ENCODE data around the gene TMX4. TPM values are rescaled to one million over a fixed set of nuclear protein-coding genes. Genes with fewer than 3 reads are reported as not detected.
"Not testable (repeated sequence)": the region's sequence is repeated elsewhere in the genome, so short reads cannot be mapped to it uniquely, and the experiment has no call there.

The TMX4 gene
- total RNA-seq, 1 experiment from 2014 or later = 31.7 TPM

GRCh38 chr20:7959484-7959883 lies 60.1 kb downstream of the TMX4 start:
- intact Hi-C loops (cut with micrococcal nuclease; ENCODE audit: unreplicated experiment) = no loop called here
- BruUV-seq (replicated peaks) = no TSS peak
- Histone ChIP-seq H3K36me3 (ENCODE audit: insufficient read depth, low read length, poor library complexity, severe bottlenecking) (no peaks in the 10 kb centered on the region), H3K27me3 (replicated peaks; ENCODE audit: insufficient read depth, low read depth, low read length, poor library complexity) (no peaks in the 10 kb centered on the region), H3K27ac (ENCODE audit: low read depth, low read length, poor library complexity, severe bottlenecking) (no peak overlapping the region), H3K4me3 (ENCODE audit: low read depth, low read length, poor library complexity, severe bottlenecking) (no peak overlapping the region), H3K4me1 (ENCODE audit: insufficient read depth, low read length, poor library complexity, severe bottlenecking) (no peaks in the 10 kb centered on the region), H3K9me3 (ENCODE audit: low read depth, low read length, poor library complexity, severe bottlenecking) (no peaks in the 10 kb centered on the region)
- no peak for DNase-seq (ENCODE audit: low spot score)
- CTCF ChIA-PET = no interaction called here
- no peak for TF ChIP-seq CTCF (conservative IDR thresholded peaks at IDR 0.05; ENCODE audit: low read depth, low read length)
- TF ChIP-seq EZH2 (IDR thresholded peaks at IDR 0.05; ENCODE audit: borderline replicate concordance, low read depth, low read length, poor library complexity, severe bottlenecking) = no peak
- POLR2A ChIA-PET (ENCODE audit: low non-redundant PET) = no interaction called here

- DNase-seq (ENCODE audit: low spot score); H3K27me3 ChIP-seq (replicated peaks; ENCODE audit: insufficient read depth, low read depth, low read length, poor library complexity); H3K27ac ChIP-seq (ENCODE audit: low read depth, low read length, poor library complexity, severe bottlenecking); BruUV-seq (replicated peaks); intact Hi-C loops (cut with micrococcal nuclease; ENCODE audit: unreplicated experiment); H3K9me3 ChIP-seq (ENCODE audit: low read depth, low read length, poor library complexity, severe bottlenecking); POLR2A ChIA-PET (ENCODE audit: low non-redundant PET); H3K4me1 ChIP-seq (ENCODE audit: insufficient read depth, low read length, poor library complexity, severe bottlenecking); H3K36me3 ChIP-seq (ENCODE audit: insufficient read depth, low read length, poor library complexity, severe bottlenecking); H3K4me3 ChIP-seq (ENCODE audit: low read depth, low read length, poor library complexity, severe bottlenecking); CTCF ChIA-PET: not testable (repeated sequence)
Measured at GRCh38 chr20:7956561-7956960, 63.0 kb downstream of the TMX4 start.

- no peak overlapping the region for H3K4me3 ChIP-seq (ENCODE audit: low read depth, low read length, poor library complexity, severe bottlenecking)
- H3K4me1 ChIP-seq (ENCODE audit: insufficient read depth, low read length, poor library complexity, severe bottlenecking) = no peaks in the 10 kb centered on the region
- no peak for TF ChIP-seq CTCF (conservative IDR thresholded peaks at IDR 0.05; ENCODE audit: low read depth, low read length)
- TF ChIP-seq EZH2 (IDR thresholded peaks at IDR 0.05; ENCODE audit: borderline replicate concordance, low read depth, low read length, poor library complexity, severe bottlenecking) = no peak
- CTCF ChIA-PET = no interaction called here
- intact Hi-C loops (cut with micrococcal nuclease; ENCODE audit: unreplicated experiment) = no loop called here
- H3K36me3 ChIP-seq (ENCODE audit: insufficient read depth, low read length, poor library complexity, severe bottlenecking) = no peaks in the 10 kb centered on the region
- H3K27ac ChIP-seq (ENCODE audit: low read depth, low read length, poor library complexity, severe bottlenecking) = no peak overlapping the region
- no peaks in the 10 kb centered on the region for H3K9me3 ChIP-seq (ENCODE audit: low read depth, low read length, poor library complexity, severe bottlenecking)
- no TSS peak for BruUV-seq (replicated peaks)
- peaks cover 15% of the 10 kb centered on the region for H3K27me3 ChIP-seq (replicated peaks; ENCODE audit: insufficient read depth, low read depth, low read length, poor library complexity)
- DNase-seq (ENCODE audit: low spot score) = no peak
- POLR2A ChIA-PET (ENCODE audit: low non-redundant PET) = no interaction called here
Measured at GRCh38 chr20:7950387-7950786, 69.2 kb downstream of the TMX4 start.

GRCh38 chr20:7943891-7944290 lies 75.7 kb downstream of the TMX4 start:
- no peak for TF ChIP-seq EZH2 (IDR thresholded peaks at IDR 0.05; ENCODE audit: borderline replicate concordance, low read depth, low read length, poor library complexity, severe bottlenecking)
- TF ChIP-seq CTCF (conservative IDR thresholded peaks at IDR 0.05; ENCODE audit: low read depth, low read length) = no peak
- no peak for DNase-seq (ENCODE audit: low spot score)
- no peak overlapping the region for H3K27ac ChIP-seq (ENCODE audit: low read depth, low read length, poor library complexity, severe bottlenecking)
- no peak overlapping the region for H3K4me3 ChIP-seq (ENCODE audit: low read depth, low read length, poor library complexity, severe bottlenecking)
- CTCF ChIA-PET = no interaction called here
- H3K9me3 ChIP-seq (ENCODE audit: low read depth, low read length, poor library complexity, severe bottlenecking) = no peaks in the 10 kb centered on the region
- POLR2A ChIA-PET (ENCODE audit: low non-redundant PET) = no interaction called here
- no peaks in the 10 kb centered on the region for H3K36me3 ChIP-seq (ENCODE audit: insufficient read depth, low read length, poor library complexity, severe bottlenecking)
- peaks cover 20% of the 10 kb centered on the region for H3K27me3 ChIP-seq (replicated peaks; ENCODE audit: insufficient read depth, low read depth, low read length, poor library complexity)
- H3K4me1 ChIP-seq (ENCODE audit: insufficient read depth, low read length, poor library complexity, severe bottlenecking) = no peaks in the 10 kb centered on the region
- intact Hi-C loops (cut with micrococcal nuclease; ENCODE audit: unreplicated experiment) = no loop called here
- BruUV-seq (replicated peaks) = no TSS peak

All from A673 (cell line).